Trophoblast cell (in vitro differentiated cells and primary cell): Measurements from ENCODE around the gene GHRHR.

Source experiments
- DNase-seq, 2 donors: peaks; one replicate each; pipeline ENCODE4 v3.0.0-alpha.2; 2016
- H2AFZ ChIP-seq: 2 replicates; pipeline ENCODE4 v1.6.1; 2013; ENCODE audit warnings: low read length, moderate library complexity, mild to moderate bottlenecking; ENCODE audit not compliant: insufficient read depth, poor library complexity
- H2AK5ac ChIP-seq: 2 replicates; pipeline ENCODE4 v1.6.1; 2013; ENCODE audit warnings: mild to moderate bottlenecking, low read length
- H2BK120ac ChIP-seq: 2 replicates; pipeline ENCODE4 v1.6.1; 2013; ENCODE audit warnings: low read length, mild to moderate bottlenecking, moderate library complexity; ENCODE audit not compliant: insufficient read depth, poor library complexity
- H2BK12ac ChIP-seq: 2 replicates; pipeline ENCODE4 v1.6.1; 2013; ENCODE audit warnings: mild to moderate bottlenecking, low read length, moderate library complexity
- H2BK5ac ChIP-seq: 2 replicates; pipeline ENCODE4 v1.6.1; 2013; ENCODE audit warnings: low read length, low read depth, moderate library complexity, mild to moderate bottlenecking; ENCODE audit not compliant: poor library complexity
- H3K14ac ChIP-seq: 2 replicates; pipeline ENCODE4 v1.6.1; 2013; ENCODE audit warnings: mild to moderate bottlenecking, low read length
- H3K18ac ChIP-seq: 2 replicates; pipeline ENCODE4 v1.6.1; 2013; ENCODE audit warnings: mild to moderate bottlenecking, low read length
- H3K23ac ChIP-seq: 2 replicates; pipeline ENCODE4 v1.6.1; 2013; ENCODE audit warnings: low read length
- H3K27ac ChIP-seq: 2 replicates; pipeline ENCODE4 v1.5.1; 2013; ENCODE audit warnings: low read depth, mild to moderate bottlenecking, inconsistent platforms, low read length, moderate library complexity
- H3K27me3 ChIP-seq: 2 replicates; pipeline ENCODE4 v1.6.1; 2013; ENCODE audit warnings: inconsistent platforms, mild to moderate bottlenecking, low read length, moderate library complexity; ENCODE audit not compliant: insufficient read depth
- H3K36me3 ChIP-seq, 2 experiments: 1 replicate in 1 of 2; 2 replicates in 1 of 2; pipeline ENCODE4 v1.6.1; 2013; ENCODE audit warnings: low read length in 2 of 2, mild to moderate bottlenecking in 2 of 2, moderate library complexity in 1 of 2; ENCODE audit not compliant: insufficient read depth in 2 of 2, control insufficient read depth in 1 of 2
- H3K4ac ChIP-seq: 2 replicates; pipeline ENCODE4 v1.6.1; 2013; ENCODE audit warnings: low read depth, mild to moderate bottlenecking, low read length, moderate library complexity
- H3K4me1 ChIP-seq, 2 experiments: 1 replicate in 1 of 2; 2 replicates in 1 of 2; pipeline ENCODE4 v1.6.1; 2013; ENCODE audit warnings: low read length in 2 of 2, mild to moderate bottlenecking in 2 of 2, moderate library complexity in 1 of 2; ENCODE audit not compliant: insufficient read depth in 2 of 2, control insufficient read depth in 1 of 2
- H3K4me2 ChIP-seq: 2 replicates; pipeline ENCODE4 v1.6.1; 2013; ENCODE audit warnings: inconsistent platforms, mild to moderate bottlenecking, low read length, moderate library complexity
- H3K4me3 ChIP-seq: 2 replicates; pipeline ENCODE4 v1.5.1; 2013; ENCODE audit warnings: mild to moderate bottlenecking, low read depth, low read length, inconsistent platforms
- H3K79me1 ChIP-seq: one replicate; pipeline ENCODE4 v1.6.1; 2013; ENCODE audit warnings: low read length
- H3K79me2 ChIP-seq: 2 replicates; pipeline ENCODE4 v1.6.1; 2013; ENCODE audit warnings: low read length, mild to moderate bottlenecking; ENCODE audit not compliant: control insufficient read depth, insufficient read depth, poor library complexity
- H3K9ac ChIP-seq: 2 replicates; pipeline ENCODE4 v1.6.1; 2013; ENCODE audit warnings: mild to moderate bottlenecking, low read length
- H3K9me3 ChIP-seq: 2 replicates; pipeline ENCODE4 v1.6.1; 2013; ENCODE audit warnings: low read depth, mild to moderate bottlenecking, control low read depth, inconsistent platforms, low read length; ENCODE audit not compliant: insufficient read depth
- H4K12ac ChIP-seq: 2 replicates; pipeline ENCODE4 v1.6.1; 2013; ENCODE audit warnings: low read depth, mild to moderate bottlenecking, low read length, moderate library complexity
- H4K8ac ChIP-seq: 2 replicates; pipeline ENCODE4 v1.6.1; 2013; ENCODE audit warnings: low read depth, mild to moderate bottlenecking, low read length, moderate library complexity
- H4K91ac ChIP-seq: one replicate; pipeline ENCODE4 v1.6.1; 2013; ENCODE audit warnings: low read depth, mild to moderate bottlenecking, low read length, moderate library complexity
- WGBS: extraction: QIAGEN DNeasy Blood & Tissue Kit; methylation state at CpG from one replicate; pipeline ENCODE4 v1.1.7; 2013; ENCODE audit warnings: missing lambda C conversion rate; ENCODE audit not compliant: insufficient read length, insufficient coverage; ENCODE audit errors: extremely low coverage; 5-methylcytosine and 5-hydroxymethylcytosine counted together

The GHRHR gene

GRCh38 chr7:30956704-30957103, 7.0 kb upstream of the GHRHR start:
- Histone ChIP-seq H3K79me2 (no peaks in the 10 kb centered on the region), H2AK5ac (no peak overlapping the region), H3K4me3 (no peak overlapping the region), H4K12ac (no peak overlapping the region), H3K14ac (no peak overlapping the region), H3K27ac (no peak overlapping the region), H4K91ac (no peak overlapping the region), H3K4ac (no peak overlapping the region), H3K36me3 (no peaks in the 10 kb centered on the region), H3K4me1 (no peaks in the 10 kb centered on the region), H3K4me2 (no peak overlapping the region), H2AFZ (no peak overlapping the region), H2BK120ac (no peak overlapping the region), H3K79me1 (no peaks in the 10 kb centered on the region), H3K9me3 (peaks cover 2% of the 10 kb centered on the region), H3K18ac (no peak overlapping the region), H2BK5ac (no peak overlapping the region), H2BK12ac (no peak overlapping the region), H3K9ac (no peak overlapping the region), H4K8ac (no peak overlapping the region), H3K27me3 (no peaks in the 10 kb centered on the region), H3K23ac (no peak overlapping the region)
- DNase-seq = no peak
- no CpG with 5 or more reads among the region's 1 CpG for WGBS

GRCh38 chr7:30965372-30965771, 1.6 kb downstream of the GHRHR start:
- H3K23ac ChIP-seq = no peak overlapping the region
- H3K27me3 ChIP-seq = no peaks in the 10 kb centered on the region
- H4K91ac ChIP-seq = no peak overlapping the region
- H3K9me3 ChIP-seq = no peaks in the 10 kb centered on the region
- H2AFZ ChIP-seq = no peak overlapping the region
- no peak overlapping the region for H3K18ac ChIP-seq
- no peak overlapping the region for H4K12ac ChIP-seq
- H2BK120ac ChIP-seq = no peak overlapping the region
- no peak overlapping the region for H3K4me2 ChIP-seq
- no peak overlapping the region for H2BK12ac ChIP-seq
- no peak overlapping the region for H3K27ac ChIP-seq
- no CpG with 5 or more reads among the region's 4 CpGs for WGBS
- no peaks in the 10 kb centered on the region for H3K79me1 ChIP-seq
- DNase-seq = no peak
- H3K36me3 ChIP-seq = no peaks in the 10 kb centered on the region
- H2BK5ac ChIP-seq = no peak overlapping the region
- H3K4ac ChIP-seq = no peak overlapping the region
- H3K14ac ChIP-seq = no peak overlapping the region
- no peak overlapping the region for H3K9ac ChIP-seq
- H4K8ac ChIP-seq = no peak overlapping the region
- H3K79me2 ChIP-seq = no peaks in the 10 kb centered on the region
- no peak overlapping the region for H3K4me3 ChIP-seq
- H2AK5ac ChIP-seq = no peak overlapping the region
- H3K4me1 ChIP-seq = no peaks in the 10 kb centered on the region

- H3K36me3 ChIP-seq = no peaks in the 10 kb centered on the region
These were observed 2.1 kb downstream of the GHRHR start for GRCh38 chr7:30965883-30966282.

GRCh38 chr7:30968294-30968693, 4.5 kb downstream of the GHRHR start:
- no peak overlapping the region for H2AFZ ChIP-seq
- H3K27me3 ChIP-seq = no peaks in the 10 kb centered on the region
- no peaks in the 10 kb centered on the region for H3K79me1 ChIP-seq
- no peak overlapping the region for H3K4ac ChIP-seq
- H4K8ac ChIP-seq = no peak overlapping the region
- no peak overlapping the region for H3K18ac ChIP-seq
- H3K9me3 ChIP-seq = no peaks in the 10 kb centered on the region
- no peak overlapping the region for H3K23ac ChIP-seq
- no peaks in the 10 kb centered on the region for H3K4me1 ChIP-seq
- no peak overlapping the region for H3K9ac ChIP-seq
- H2AK5ac ChIP-seq = no peak overlapping the region
- H2BK120ac ChIP-seq = no peak overlapping the region
- no peak overlapping the region for H2BK12ac ChIP-seq
- no peak overlapping the region for H4K12ac ChIP-seq
- no CpG with 5 or more reads among the region's 2 CpGs for WGBS
- H3K4me3 ChIP-seq = no peak overlapping the region
- H3K14ac ChIP-seq = no peak overlapping the region
- no peak overlapping the region for H3K27ac ChIP-seq
- DNase-seq = no peak
- no peaks in the 10 kb centered on the region for H3K36me3 ChIP-seq
- no peak overlapping the region for H3K4me2 ChIP-seq
- H2BK5ac ChIP-seq = no peak overlapping the region
- H3K79me2 ChIP-seq = no peaks in the 10 kb centered on the region
- no peak overlapping the region for H4K91ac ChIP-seq

More at GRCh38 chr7:30965883-30966282, 2.1 kb downstream of the GHRHR start:
- Histone ChIP-seq H4K91ac (no peak overlapping the region), H3K4me3 (no peak overlapping the region), H2BK120ac (no peak overlapping the region), H3K27me3 (no peaks in the 10 kb centered on the region), H3K18ac (no peak overlapping the region), H3K14ac (no peak overlapping the region), H3K79me2 (no peaks in the 10 kb centered on the region), H2BK12ac (no peak overlapping the region), H4K12ac (no peak overlapping the region), H4K8ac (no peak overlapping the region), H2BK5ac (no peak overlapping the region), H3K4me1 (no peaks in the 10 kb centered on the region), H3K9me3 (no peaks in the 10 kb centered on the region), H3K27ac (no peak overlapping the region), H2AFZ (no peak overlapping the region), H3K4me2 (no peak overlapping the region), H3K9ac (no peak overlapping the region), H2AK5ac (no peak overlapping the region), H3K79me1 (no peaks in the 10 kb centered on the region), H3K23ac (no peak overlapping the region), H3K4ac (no peak overlapping the region)
- DNase-seq = no peak
- WGBS = no CpG with 5 or more reads among the region's 9 CpGs
